H9 (cell line): ENCODE data around the gene TMEM63B. TPM values are rescaled to one million over a fixed set of nuclear protein-coding genes. Genes with fewer than 3 reads are reported as not detected.

Source experiments
- DNase-seq: peaks from one replicate; pipeline ENCODE4 v3.0.0-alpha.2; 2017
- H2AFZ ChIP-seq: one replicate; pipeline ENCODE4 v1.6.1; 2013; ENCODE audit warnings: mild to moderate bottlenecking, low read length, control low read depth, moderate library complexity
- H2AK5ac ChIP-seq: 2 replicates; pipeline ENCODE4 v1.6.1; 2013; ENCODE audit warnings: low read length, control low read depth, mixed read lengths; ENCODE audit not compliant: insufficient read length
- H2BK120ac ChIP-seq: one replicate; pipeline ENCODE4 v1.6.1; 2013; ENCODE audit warnings: low read depth, mild to moderate bottlenecking, low read length, control low read depth, inconsistent platforms; ENCODE audit not compliant: poor library complexity, severe bottlenecking
- H2BK12ac ChIP-seq: 2 replicates; pipeline ENCODE4 v1.6.1; 2013; ENCODE audit warnings: low read length, control low read depth, mixed read lengths, low read depth; ENCODE audit not compliant: insufficient read length
- H2BK15ac ChIP-seq: 2 replicates; pipeline ENCODE4 v1.6.1; 2013; ENCODE audit warnings: low read depth, low read length, control low read depth
- H2BK20ac ChIP-seq: one replicate; pipeline ENCODE4 v1.6.1; 2013; ENCODE audit warnings: low read depth, mild to moderate bottlenecking, low read length, control low read depth, inconsistent platforms; ENCODE audit not compliant: poor library complexity, severe bottlenecking
- H2BK5ac ChIP-seq: 2 replicates; pipeline ENCODE4 v1.6.1; 2013; ENCODE audit warnings: low read length, control low read depth, mixed read lengths; ENCODE audit not compliant: insufficient read length
- H3K14ac ChIP-seq: 2 replicates; pipeline ENCODE4 v1.6.1; 2013; ENCODE audit warnings: low read length, control low read depth; ENCODE audit not compliant: insufficient read depth
- H3K18ac ChIP-seq: 2 replicates; pipeline ENCODE4 v1.6.1; 2013; ENCODE audit warnings: low read depth, mild to moderate bottlenecking, mixed read lengths, low read length, control low read depth; ENCODE audit not compliant: insufficient read length
- H3K23ac ChIP-seq: 2 replicates; pipeline ENCODE4 v1.6.1; 2013; ENCODE audit warnings: low read length, control low read depth, mixed read lengths, low read depth; ENCODE audit not compliant: insufficient read length
- H3K23me2 ChIP-seq: 2 replicates; pipeline ENCODE4 v1.6.1; 2013; ENCODE audit warnings: low read depth, mild to moderate bottlenecking, mixed read lengths, low read length, control low read depth; ENCODE audit not compliant: insufficient read length, poor library complexity, severe bottlenecking
- H3K27ac ChIP-seq: 2 replicates; pipeline ENCODE4 v1.5.1; 2013; ENCODE audit warnings: low read length, control low read depth, mixed read lengths, low read depth; ENCODE audit not compliant: insufficient read length
- H3K27me3 ChIP-seq: 2 replicates; pipeline ENCODE4 v1.6.1; 2013; ENCODE audit warnings: low read length, control low read depth, inconsistent platforms; ENCODE audit not compliant: insufficient read depth
- H3K4ac ChIP-seq: 2 replicates; pipeline ENCODE4 v1.6.1; 2013; ENCODE audit warnings: low read depth, mild to moderate bottlenecking, control low read depth, inconsistent platforms, low read length, moderate library complexity
- H3K4me1 ChIP-seq: 2 replicates; pipeline ENCODE4 v1.6.1; 2013; ENCODE audit warnings: low read length, control low read depth, inconsistent platforms; ENCODE audit not compliant: insufficient read depth
- H3K4me2 ChIP-seq: 2 replicates; pipeline ENCODE4 v1.6.1; 2013; ENCODE audit warnings: low read length, control low read depth, mixed read lengths; ENCODE audit not compliant: insufficient read length, insufficient read depth
- H3K56ac ChIP-seq: 2 replicates; pipeline ENCODE4 v1.6.1; 2013; ENCODE audit warnings: low read depth, mild to moderate bottlenecking, mixed read lengths, low read length, control low read depth; ENCODE audit not compliant: insufficient read length
- H3K79me1 ChIP-seq: 2 replicates; pipeline ENCODE4 v1.6.1; 2013; ENCODE audit warnings: low read depth, mild to moderate bottlenecking, moderate library complexity, low read length, control low read depth, inconsistent platforms; ENCODE audit not compliant: insufficient read depth, poor library complexity, severe bottlenecking
- H3K79me2 ChIP-seq: 2 replicates; pipeline ENCODE4 v1.6.1; 2013; ENCODE audit warnings: low read length, control low read depth, inconsistent platforms; ENCODE audit not compliant: insufficient read depth
- H3K9ac ChIP-seq: 2 replicates; pipeline ENCODE4 v1.6.1; 2013; ENCODE audit warnings: low read length, control low read depth, mixed read lengths; ENCODE audit not compliant: insufficient read length; ENCODE audit errors: extremely low read depth
- H3K9me3 ChIP-seq: one replicate; pipeline ENCODE4 v1.6.1; 2013; ENCODE audit warnings: low read depth, low read length, inconsistent platforms; ENCODE audit not compliant: control insufficient read depth
- H3T11ph ChIP-seq: one replicate; pipeline ENCODE4 v1.6.1; 2013; ENCODE audit warnings: mild to moderate bottlenecking, low read length, control low read depth, inconsistent platforms
- H4K20me1 ChIP-seq: one replicate; pipeline ENCODE4 v1.6.1; 2013; ENCODE audit not compliant: control insufficient read depth, insufficient read length, insufficient read depth
- H4K5ac ChIP-seq: 2 replicates; pipeline ENCODE4 v1.6.1; 2013; ENCODE audit warnings: low read depth, mild to moderate bottlenecking, mixed read lengths, low read length, control low read depth; ENCODE audit not compliant: insufficient read length
- H4K8ac ChIP-seq: replicated peaks from 2 replicates; pipeline ENCODE4 v1.6.1; 2013; ENCODE audit warnings: low read length, control low read depth, mixed read lengths, low read depth; ENCODE audit not compliant: insufficient read length
- H4K91ac ChIP-seq: 2 replicates; pipeline ENCODE4 v1.6.1; 2013; ENCODE audit warnings: low read depth, mild to moderate bottlenecking, moderate library complexity, mixed read lengths, low read length, control low read depth; ENCODE audit not compliant: insufficient read length
- H3K27ac Mint-ChIP-seq, 3 experiments: 2 replicates in 2 of 3; 3 replicates in 1 of 3; pipeline ENCODE4 v1.8.0; 2020 to 2021; ENCODE audit warnings: mixed read lengths in 3 of 3, mild to moderate bottlenecking in 1 of 3, moderate library complexity in 1 of 3
- H3K27me3 Mint-ChIP-seq: 2 replicates; pipeline ENCODE4 v1.8.0; 2021; ENCODE audit warnings: low read depth, mild to moderate bottlenecking, moderate library complexity, mixed read lengths
- H3K36me3 Mint-ChIP-seq, 3 experiments: 2 replicates in 2 of 3; 3 replicates in 1 of 3; pipeline ENCODE4 v1.8.0; 2020 to 2021; ENCODE audit warnings: low read depth in 3 of 3, mixed read lengths in 3 of 3; ENCODE audit not compliant: insufficient read depth in 1 of 3
- H3K4me1 Mint-ChIP-seq, 2 experiments: 2 replicates each; pipeline ENCODE4 v1.8.0; 2020; ENCODE audit warnings: mixed read lengths in 2 of 2
- H3K4me3 Mint-ChIP-seq, 2 experiments: 2 replicates in 1 of 2; 3 replicates in 1 of 2; pipeline ENCODE4 v1.8.0; 2020 to 2021; ENCODE audit warnings: mild to moderate bottlenecking in 2 of 2, mixed read lengths in 2 of 2, moderate library complexity in 1 of 2
- H3K9me3 Mint-ChIP-seq, 2 experiments: 2 replicates in 1 of 2; 3 replicates in 1 of 2; pipeline ENCODE4 v1.8.0; 2020; ENCODE audit warnings: mild to moderate bottlenecking in 2 of 2, mixed read lengths in 2 of 2, moderate library complexity in 1 of 2
- CTCF ChIP-seq: fragments of 200-600 bp; sonication (generic); conservative IDR thresholded peaks from 3 replicates; pipeline ENCODE4 v1.8.0; 2021; ENCODE audit warnings: antibody characterized with exemption, mild to moderate bottlenecking
- WGBS: extraction: QIAGEN DNeasy Blood & Tissue Kit; methylation state at CpG from one replicate; pipeline ENCODE4 v1.1.7; 2013; ENCODE audit warnings: missing lambda C conversion rate, low lambda C conversion rate, mixed read lengths; ENCODE audit not compliant: insufficient read length; ENCODE audit errors: extremely low coverage; 5-methylcytosine and 5-hydroxymethylcytosine counted together
- total RNA-seq: library from RNA; stranded (reverse); gene quantifications from 2 replicates; pipeline ENCODE4 v1.2.1, GENCODE V29; 2021

TMEM63B gene
- total RNA-seq, 1 experiment from 2014 or later, result 56.3 TPM

- WGBS, result no CpG with 5 or more reads among the region's 1 CpG
These were observed 28.2 kb upstream of the TMEM63B start for GRCh38 chr6:44099192-44099591.

More at GRCh38 chr6:44099192-44099591, 28.2 kb upstream of the TMEM63B start:
- Histone ChIP-seq H3T11ph (no peak overlapping the region), H2BK120ac (no peak overlapping the region), H3K4ac (no peak overlapping the region), H2BK20ac (no peak overlapping the region), H4K8ac (no peak overlapping the region), H4K20me1 (no peaks in the 10 kb centered on the region), H4K91ac (no peak overlapping the region), H3K27ac (no peak overlapping the region), H3K18ac (no peak overlapping the region), H3K4me1 (no peaks in the 10 kb centered on the region), H3K79me2 (no peaks in the 10 kb centered on the region), H2BK15ac (no peak overlapping the region), H2AFZ (no peak overlapping the region), H2BK5ac (no peak overlapping the region), H2BK12ac (no peak overlapping the region), H4K5ac (no peak overlapping the region), H3K79me1 (peaks cover 2% of the 10 kb centered on the region), H3K14ac (no peak overlapping the region), H2AK5ac (no peak overlapping the region), H3K23me2 (no peaks in the 10 kb centered on the region), H3K9ac (no peak overlapping the region), H3K27me3 (no peaks in the 10 kb centered on the region), H3K9me3 (no peaks in the 10 kb centered on the region), H3K56ac (no peak overlapping the region), H3K4me2 (no peak overlapping the region), H3K23ac (no peak overlapping the region)
- no peaks in the 10 kb centered on the region for H3K27me3 Mint-ChIP-seq
- no peak for DNase-seq
- H3K4me3 Mint-ChIP-seq, result no peak overlapping the region
- H3K27ac Mint-ChIP-seq, result no peak overlapping the region; a peak in 1 of 7 replicates
- no peaks in the 10 kb centered on the region; a peak in 1 of 5 replicates for H3K9me3 Mint-ChIP-seq
- TF ChIP-seq CTCF, result no peak
- H3K36me3 Mint-ChIP-seq, result peaks cover 18 to 31% (median 29%) of the 10 kb centered on the region in 3 experiments; a peak in 6 of 7 replicates
- peaks cover 21 to 22% of the 10 kb centered on the region in 2 experiments for H3K4me1 Mint-ChIP-seq
